HG02943 (cell line): ENCODE data around the gene LSS.
"Not testable (repeated sequence)": the region's sequence is repeated elsewhere in the genome, so short reads cannot be mapped to it uniquely, and the experiment has no call there.

Experiments used
- ATAC-seq: cut with Tn5 transposase; IDR thresholded peaks from one replicate; pipeline ENCODE4 v1.9.1; 2021; ENCODE audit warnings: mild to moderate bottlenecking, low read depth, moderate library complexity; ENCODE audit not compliant: unreplicated experiment

LSS gene

DNA sequence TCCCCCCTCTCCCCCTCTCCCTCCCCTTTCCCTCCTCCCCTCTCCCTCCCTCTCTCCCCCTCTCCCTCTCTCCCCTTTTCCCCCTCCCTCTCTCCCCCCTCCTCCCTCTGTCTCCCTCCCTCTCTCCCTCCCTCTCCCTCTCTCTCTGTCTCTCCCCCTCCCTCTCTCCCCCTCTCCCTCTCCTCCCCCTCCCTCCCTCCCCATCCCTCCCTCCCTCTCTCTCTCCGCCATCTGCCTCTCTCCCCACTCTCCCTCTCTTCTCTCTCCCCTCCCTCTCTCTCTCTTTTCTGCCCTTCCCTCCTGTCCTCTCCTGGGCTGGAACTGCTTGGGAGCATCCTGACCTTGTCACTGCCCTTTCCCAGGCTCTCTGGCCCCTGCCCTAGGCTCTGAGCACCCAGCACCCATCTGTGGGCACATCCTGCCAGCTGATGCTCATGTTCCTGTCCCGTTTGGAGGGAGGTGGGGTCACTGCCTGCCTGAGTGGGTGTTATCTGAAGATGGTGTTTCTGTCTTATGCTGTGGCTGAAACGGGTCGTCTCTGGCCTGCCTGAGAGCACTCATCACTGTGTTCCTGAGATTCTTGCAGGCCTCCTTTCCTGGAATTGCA lies 84.0 kb downstream of the LSS start:
- ATAC-seq: no peak

- no peak for ATAC-seq
Measured at GRCh38 chr21:46142582-46143473, 85.7 kb downstream of the LSS start.

DNA sequence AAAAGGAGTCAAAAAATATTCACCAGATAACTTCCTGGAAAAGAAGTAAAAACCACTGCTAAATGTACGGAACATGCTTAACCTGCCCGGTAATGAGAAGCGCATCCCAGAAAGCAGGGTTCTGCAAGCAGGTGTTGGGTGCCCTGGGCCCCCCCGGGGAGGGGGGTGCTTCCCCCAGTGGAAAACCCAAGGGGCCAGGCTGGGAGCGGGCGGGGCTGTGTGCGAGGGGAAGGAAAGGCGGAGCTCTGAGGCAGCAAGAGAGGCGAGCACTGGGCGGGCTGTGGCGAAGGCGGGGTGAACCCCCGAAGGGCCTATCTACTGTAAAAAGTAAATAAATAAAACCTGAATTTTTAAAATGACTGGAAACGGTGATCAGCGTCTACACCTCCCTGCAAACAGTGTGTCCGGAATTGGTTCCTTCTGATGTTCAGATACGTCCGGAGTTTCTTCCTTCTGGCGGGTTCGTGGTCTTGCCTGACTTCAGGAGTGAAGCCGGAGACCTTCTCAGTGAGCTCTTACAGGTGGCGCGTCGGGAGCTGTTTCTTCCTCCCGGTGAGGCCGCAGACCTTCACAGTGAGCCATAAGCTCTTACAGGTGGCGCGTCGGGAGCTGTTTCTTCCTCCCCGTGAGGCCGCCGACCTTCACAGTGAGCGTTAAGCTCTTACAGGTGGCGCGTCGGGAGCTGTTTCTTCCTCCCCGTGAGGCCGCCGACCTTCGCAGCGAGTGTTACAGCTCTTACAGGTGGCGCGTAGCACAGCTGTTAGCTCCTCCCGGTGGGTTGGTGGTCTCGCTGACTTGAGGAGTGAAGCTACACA lies 86.6 kb downstream of the LSS start:
- ATAC-seq: no peak

DNA sequence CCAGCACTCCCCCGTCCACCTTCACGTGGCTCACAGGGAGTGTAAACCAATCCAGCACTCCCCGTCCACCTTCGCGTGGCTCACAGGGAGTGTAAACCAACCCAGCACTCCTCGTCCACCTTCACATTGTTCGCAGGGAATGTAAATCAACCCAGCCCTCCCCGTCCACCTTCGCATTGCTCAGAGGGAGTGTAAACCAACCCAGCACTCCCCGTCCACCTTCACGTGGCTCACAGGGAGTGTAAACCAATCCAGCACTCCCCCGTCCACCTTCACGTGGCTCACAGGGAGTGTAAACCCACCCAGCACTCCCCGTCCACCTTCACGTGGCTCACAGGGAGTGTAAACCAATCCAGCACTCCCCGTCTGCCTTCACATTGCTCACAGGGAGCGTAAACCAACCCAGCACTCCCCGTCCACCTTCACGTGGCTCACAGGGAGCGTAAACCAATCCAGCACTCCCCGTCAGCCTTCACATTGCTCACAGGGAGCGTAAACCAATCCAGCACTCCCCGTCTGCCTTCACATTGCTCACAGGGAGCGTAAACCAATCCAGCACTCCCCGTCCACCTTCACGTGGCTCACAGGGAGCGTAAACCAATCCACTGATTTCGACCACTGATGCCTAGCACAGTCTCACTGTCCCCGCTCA lies 88.1 kb downstream of the LSS start:
- not testable (repeated sequence) for ATAC-seq

DNA sequence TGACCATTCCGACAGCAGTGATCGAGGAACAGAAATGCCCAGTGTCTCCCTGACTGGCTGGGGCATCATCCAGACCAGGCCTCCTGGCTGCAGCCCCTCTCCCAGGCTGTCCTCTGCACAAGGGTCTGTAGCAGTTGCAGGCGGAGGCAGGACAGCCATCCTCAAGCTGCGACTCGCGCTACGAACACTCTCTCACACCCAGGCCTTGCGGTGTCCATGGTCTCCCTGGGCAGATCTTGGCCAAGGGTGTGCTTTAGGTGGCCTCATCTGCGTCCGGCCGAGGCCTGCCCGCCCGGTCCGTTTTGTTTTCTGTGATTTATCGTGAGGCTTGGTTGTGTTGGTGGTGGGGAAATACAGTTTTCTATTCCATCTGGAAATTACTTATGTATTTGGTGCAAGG lies 88.9 kb downstream of the LSS start:
- ATAC-seq: no peak

GRCh38 chr21:46138383-46138970 lies 90.1 kb downstream of the LSS start:
- no peak for ATAC-seq
